SK-N-SH (cell line): ENCODE measurements around the gene A4GALT.

ENCODE experiments used
- POLR2AphosphoS5 ChIP-seq: IDR thresholded peaks from 2 replicates; pipeline ENCODE4 v1.6.1; 2012; ENCODE audit warnings: low read depth, low read length
- TF ChIP-seq, protein P1 (sequence below): fragments of 200-600 bp; sonication (generic); IDR thresholded peaks from 2 replicates; pipeline ENCODE4 v1.6.1; 2017; ENCODE audit warnings: antibody characterized with exemption, mild to moderate bottlenecking, moderate library complexity
- TF ChIP-seq, protein P2 (sequence below): IDR thresholded peaks from 2 replicates; pipeline ENCODE4; 2012

DNA sequence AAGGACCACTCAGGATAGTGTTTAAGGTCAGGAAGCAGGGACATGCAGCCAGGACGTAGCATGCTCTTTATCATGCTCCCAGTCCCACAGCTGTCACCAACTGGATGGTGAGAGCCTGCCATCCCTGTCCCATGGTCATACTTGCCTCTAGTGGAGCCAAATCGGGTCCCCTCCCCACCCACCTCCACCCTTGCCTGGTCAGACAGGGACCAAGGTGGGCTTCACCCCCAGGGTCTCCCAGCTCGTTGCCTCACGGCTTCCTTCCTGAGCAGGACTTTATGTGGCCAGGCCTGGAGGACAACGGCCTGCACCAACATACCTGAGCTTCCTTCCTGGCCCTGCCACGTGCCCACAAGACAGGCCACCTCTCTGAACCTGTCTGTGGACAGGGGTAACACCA is 19.8 kb downstream of the A4GALT start:
- TF ChIP-seq, protein P1, sequence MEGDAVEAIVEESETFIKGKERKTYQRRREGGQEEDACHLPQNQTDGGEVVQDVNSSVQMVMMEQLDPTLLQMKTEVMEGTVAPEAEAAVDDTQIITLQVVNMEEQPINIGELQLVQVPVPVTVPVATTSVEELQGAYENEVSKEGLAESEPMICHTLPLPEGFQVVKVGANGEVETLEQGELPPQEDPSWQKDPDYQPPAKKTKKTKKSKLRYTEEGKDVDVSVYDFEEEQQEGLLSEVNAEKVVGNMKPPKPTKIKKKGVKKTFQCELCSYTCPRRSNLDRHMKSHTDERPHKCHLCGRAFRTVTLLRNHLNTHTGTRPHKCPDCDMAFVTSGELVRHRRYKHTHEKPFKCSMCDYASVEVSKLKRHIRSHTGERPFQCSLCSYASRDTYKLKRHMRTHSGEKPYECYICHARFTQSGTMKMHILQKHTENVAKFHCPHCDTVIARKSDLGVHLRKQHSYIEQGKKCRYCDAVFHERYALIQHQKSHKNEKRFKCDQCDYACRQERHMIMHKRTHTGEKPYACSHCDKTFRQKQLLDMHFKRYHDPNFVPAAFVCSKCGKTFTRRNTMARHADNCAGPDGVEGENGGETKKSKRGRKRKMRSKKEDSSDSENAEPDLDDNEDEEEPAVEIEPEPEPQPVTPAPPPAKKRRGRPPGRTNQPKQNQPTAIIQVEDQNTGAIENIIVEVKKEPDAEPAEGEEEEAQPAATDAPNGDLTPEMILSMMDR = no peak
- TF ChIP-seq, protein P2, sequence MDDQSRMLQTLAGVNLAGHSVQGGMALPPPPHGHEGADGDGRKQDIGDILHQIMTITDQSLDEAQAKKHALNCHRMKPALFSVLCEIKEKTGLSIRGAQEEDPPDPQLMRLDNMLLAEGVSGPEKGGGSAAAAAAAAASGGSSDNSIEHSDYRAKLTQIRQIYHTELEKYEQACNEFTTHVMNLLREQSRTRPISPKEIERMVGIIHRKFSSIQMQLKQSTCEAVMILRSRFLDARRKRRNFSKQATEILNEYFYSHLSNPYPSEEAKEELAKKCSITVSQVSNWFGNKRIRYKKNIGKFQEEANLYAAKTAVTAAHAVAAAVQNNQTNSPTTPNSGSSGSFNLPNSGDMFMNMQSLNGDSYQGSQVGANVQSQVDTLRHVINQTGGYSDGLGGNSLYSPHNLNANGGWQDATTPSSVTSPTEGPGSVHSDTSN = no peak
- TF ChIP-seq POLR2AphosphoS5 = no peak
